ENCODE data around the gene TIGAR. TPM values are rescaled to one million over a fixed set of nuclear protein-coding genes. Genes with fewer than 3 reads are reported as not detected.

TIGAR gene, protein sequence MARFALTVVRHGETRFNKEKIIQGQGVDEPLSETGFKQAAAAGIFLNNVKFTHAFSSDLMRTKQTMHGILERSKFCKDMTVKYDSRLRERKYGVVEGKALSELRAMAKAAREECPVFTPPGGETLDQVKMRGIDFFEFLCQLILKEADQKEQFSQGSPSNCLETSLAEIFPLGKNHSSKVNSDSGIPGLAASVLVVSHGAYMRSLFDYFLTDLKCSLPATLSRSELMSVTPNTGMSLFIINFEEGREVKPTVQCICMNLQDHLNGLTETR
- 13.6 TPM for total RNA-seq
- long read RNA-seq, transcript TIGAR-201 (6 exons, 2,782 nt), result major isoform, 13 of 13 reads
- long read RNA-seq, partial matches to known transcripts, result 0 of 13 reads
- long read RNA-seq, other reads (novel, unspliced or antisense), result 0 of 13 reads

DNA sequence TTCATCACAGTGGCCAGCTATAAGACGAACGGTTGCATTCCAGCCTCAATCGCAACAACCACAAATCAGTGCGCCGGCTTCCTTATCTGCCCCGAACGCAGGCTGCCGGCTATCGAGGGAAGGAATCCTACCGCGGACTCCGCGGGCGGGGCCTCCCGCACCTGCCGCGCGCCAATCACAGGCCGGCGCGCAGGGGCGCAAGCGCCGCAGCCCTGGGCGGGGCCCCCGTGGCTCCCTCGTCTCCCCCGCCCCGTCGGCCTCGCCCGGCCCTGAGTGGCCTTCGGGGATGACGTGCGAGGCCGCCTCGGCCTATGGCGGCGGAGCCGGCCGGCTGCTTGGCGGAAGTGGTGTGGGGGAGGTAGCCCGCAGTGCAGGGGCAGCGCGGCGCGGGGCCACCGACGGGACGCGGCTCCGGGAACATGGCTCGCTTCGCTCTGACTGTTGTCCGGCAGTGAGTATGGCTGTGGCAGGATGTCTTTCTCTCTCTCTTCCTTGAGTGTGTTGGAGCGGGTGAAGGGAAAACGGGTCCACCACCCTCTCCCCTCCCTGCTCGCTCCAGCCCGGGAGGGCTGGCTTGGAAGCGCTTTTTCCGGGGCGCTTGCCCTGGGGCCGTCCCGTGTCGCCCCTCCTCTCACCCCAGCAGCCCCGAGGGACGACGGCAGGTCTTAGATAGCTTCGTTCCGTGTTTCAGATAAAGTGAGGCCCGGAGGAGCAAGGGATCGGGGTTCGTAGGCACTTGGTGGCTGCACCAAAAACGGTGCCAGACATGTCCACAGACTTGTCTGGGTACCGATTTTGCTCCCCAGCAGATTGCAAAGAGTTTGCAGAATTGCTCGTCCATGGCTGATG, at the start of gene TIGAR:
Gene TIGAR (plus strand): TSS at position 361 of the 849 bp plus-strand sequence. CDS start 59 bp downstream, at position 420.
- intact Hi-C loops (cut with DNase I), result no loop called here
- ATAC-seq (ENCODE audit: poor library complexity) (peak; percentile 100), DNase-seq (peak; percentile 96)

DNA sequence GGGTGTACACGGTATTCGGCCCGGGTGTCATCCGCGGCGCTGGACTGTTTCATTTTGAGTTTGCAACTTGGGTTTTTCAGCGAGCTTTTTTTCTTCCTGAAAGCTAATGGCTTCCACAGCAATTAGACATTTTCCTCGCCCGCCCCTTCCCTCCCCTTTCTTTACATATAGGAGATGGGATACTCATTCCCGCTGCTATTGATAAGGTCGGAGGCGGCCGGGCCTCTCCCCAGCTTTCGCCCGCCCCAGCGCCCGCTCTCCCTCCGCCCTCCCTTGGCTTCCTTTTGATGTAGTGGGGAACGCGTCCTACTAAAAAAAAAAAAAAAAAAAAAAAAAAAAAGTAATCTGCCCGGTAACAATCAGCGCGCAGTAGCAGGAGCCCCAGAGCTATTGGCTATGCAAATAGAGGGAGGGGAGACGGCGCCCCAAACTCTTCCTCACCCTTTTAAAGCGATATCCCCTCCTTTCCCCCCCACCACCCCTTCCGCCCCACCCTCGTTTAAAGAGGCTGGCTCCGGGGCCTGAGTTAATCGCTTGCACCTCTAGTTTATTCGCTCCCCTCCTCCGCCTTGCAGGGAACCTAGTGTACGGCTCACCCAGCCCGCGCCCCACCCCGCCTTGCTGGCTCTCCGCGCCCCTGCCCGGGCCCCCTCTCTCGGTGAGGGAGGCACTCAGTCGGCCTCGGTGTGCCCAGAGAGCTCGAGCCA, 49.1 kb upstream of the TIGAR start:
- intact Hi-C loops (cut with DNase I), result loop anchor here (10.0 kb wide), 2 partner anchors 167 to 237 kb away; no protein-coding TSS in a partner anchor
- ATAC-seq (ENCODE audit: poor library complexity), result peak; percentile 47
- peak; percentile 84 for DNase-seq

DNA sequence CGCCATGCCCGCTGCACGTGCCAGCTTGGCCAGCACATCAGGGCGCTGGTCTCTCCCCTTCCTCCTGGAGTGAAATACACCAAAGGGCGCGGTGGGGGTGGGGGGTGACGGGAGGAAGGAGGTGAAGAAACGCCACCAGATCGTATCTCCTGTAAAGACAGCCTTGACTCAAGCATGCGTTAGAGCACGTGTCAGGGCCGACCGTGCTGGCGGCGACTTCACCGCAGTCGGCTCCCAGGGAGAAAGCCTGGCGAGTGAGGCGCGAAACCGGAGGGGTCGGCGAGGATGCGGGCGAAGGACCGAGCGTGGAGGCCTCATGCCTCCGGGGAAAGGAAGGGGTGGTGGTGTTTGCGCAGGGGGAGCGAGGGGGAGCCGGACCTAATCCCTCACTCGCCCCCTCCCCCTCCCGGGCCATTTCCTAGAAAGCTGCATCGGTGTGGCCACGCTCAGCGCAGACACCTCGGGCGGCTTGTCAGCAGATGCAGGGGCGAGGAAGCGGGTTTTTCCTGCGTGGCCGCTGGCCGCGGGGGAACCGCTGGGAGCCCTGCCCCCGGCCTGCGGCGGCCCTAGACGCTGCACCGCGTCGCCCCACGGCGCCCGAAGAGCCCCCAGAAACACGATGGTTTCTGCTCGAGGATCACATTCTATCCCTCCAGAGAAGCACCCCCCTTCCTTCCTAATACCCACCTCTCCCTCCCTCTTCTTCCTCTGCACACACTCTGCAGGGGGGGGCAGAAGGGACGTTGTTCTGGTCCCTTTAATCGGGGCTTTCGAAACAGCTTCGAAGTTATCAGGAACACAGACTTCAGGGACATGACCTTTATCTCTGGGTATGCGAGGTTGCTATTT, 48.4 kb upstream of the TIGAR start:
- peak; percentile 72 for DNase-seq

DNA sequence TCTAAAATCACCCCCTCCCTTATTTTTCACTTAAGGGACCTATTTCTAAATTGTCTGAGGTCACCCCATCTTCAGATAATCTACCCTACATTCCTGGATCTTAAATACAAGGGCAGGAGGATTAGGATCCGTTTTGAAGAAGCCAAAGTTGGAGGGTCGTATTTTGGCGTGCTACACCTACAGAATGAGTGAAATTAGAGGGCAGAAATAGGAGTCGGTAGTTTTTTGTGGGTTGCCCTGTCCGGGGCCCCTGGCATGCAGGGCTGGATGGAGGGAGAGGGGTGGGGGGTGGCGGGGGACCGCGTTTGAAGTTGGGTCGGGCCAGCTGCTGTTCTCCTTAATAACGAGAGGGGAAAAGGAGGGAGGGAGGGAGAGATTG, 47.8 kb upstream of the TIGAR start:
- intact Hi-C loops (cut with DNase I), result loop anchor here (10.0 kb wide), 2 partner anchors 168 to 238 kb away; no protein-coding TSS in a partner anchor
- DNase-seq, result no peak
- ATAC-seq (ENCODE audit: poor library complexity), result no peak

More for the DNA sequence above, 48.4 kb upstream of the TIGAR start:
- intact Hi-C loops (cut with DNase I), result loop anchor here (10.0 kb wide), 2 partner anchors 168 to 238 kb away; no protein-coding TSS in a partner anchor
- ATAC-seq (ENCODE audit: poor library complexity), result peak; percentile 1

DNA sequence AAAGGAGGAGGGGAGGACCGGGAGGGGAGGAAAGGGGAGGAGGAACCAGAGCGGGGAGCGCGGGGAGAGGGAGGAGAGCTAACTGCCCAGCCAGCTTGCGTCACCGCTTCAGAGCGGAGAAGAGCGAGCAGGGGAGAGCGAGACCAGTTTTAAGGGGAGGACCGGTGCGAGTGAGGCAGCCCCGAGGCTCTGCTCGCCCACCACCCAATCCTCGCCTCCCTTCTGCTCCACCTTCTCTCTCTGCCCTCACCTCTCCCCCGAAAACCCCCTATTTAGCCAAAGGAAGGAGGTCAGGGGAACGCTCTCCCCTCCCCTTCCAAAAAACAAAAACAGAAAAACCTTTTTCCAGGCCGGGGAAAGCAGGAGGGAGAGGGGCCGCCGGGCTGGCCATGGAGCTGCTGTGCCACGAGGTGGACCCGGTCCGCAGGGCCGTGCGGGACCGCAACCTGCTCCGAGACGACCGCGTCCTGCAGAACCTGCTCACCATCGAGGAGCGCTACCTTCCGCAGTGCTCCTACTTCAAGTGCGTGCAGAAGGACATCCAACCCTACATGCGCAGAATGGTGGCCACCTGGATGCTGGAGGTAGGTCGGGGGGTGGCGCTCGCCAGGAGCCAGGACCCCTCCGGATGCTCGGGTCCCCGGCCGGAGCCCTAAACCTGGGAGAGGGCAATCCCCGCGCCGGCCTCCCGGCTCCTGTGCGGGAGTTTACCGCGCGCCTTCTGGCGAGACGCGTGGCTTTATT, 47.2 kb upstream of the TIGAR start, which contains the start of gene CCND2:
Gene CCND2 (plus strand): TSS at position 111 of the 744 bp plus-strand sequence. CDS start 279 bp downstream, at position 390.
- intact Hi-C loops (cut with DNase I), result loop anchor here (10.0 kb wide), 2 partner anchors 169 to 239 kb away; no protein-coding TSS in a partner anchor
- ATAC-seq (ENCODE audit: poor library complexity) (peak; percentile 73), DNase-seq (peak; percentile 94)

DNA sequence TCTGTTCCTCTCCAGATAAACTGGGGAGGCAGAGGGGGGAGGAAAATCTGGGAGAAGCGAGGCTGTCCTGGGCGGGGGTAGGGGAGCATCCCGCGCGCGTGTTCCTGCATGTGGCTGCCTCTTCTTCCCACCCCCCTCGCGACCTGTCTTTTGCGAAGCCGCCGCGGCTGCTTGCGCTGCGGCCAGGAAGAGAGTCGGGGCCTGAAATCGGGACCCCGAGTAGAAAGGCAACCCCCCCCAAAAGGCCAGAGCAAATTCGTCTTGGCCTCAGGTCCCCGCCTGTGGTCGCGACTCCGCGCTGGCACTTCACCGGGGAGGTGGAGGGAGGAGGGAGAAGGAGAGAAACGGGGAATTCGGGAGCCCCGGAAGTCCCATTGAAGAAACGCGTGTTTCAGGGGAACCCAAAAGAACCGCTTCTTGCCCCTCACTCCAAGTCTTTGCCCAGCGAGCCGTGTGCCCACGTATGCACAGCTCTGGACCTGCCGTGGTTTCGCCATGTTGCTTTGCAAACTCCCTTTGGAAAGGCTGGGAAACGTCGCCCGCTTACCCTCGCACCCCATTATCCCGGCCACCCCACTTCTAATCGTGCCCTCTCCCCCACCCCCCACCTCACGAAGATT, 46.5 kb upstream of the TIGAR start:
- DNase-seq, result peak; percentile 58
- intact Hi-C loops (cut with DNase I), result loop anchor here (5.0 to 10.0 kb wide), 4 partner anchors 170 to 392 kb away; no protein-coding TSS in a partner anchor
- ATAC-seq (ENCODE audit: poor library complexity), result no peak

DNA sequence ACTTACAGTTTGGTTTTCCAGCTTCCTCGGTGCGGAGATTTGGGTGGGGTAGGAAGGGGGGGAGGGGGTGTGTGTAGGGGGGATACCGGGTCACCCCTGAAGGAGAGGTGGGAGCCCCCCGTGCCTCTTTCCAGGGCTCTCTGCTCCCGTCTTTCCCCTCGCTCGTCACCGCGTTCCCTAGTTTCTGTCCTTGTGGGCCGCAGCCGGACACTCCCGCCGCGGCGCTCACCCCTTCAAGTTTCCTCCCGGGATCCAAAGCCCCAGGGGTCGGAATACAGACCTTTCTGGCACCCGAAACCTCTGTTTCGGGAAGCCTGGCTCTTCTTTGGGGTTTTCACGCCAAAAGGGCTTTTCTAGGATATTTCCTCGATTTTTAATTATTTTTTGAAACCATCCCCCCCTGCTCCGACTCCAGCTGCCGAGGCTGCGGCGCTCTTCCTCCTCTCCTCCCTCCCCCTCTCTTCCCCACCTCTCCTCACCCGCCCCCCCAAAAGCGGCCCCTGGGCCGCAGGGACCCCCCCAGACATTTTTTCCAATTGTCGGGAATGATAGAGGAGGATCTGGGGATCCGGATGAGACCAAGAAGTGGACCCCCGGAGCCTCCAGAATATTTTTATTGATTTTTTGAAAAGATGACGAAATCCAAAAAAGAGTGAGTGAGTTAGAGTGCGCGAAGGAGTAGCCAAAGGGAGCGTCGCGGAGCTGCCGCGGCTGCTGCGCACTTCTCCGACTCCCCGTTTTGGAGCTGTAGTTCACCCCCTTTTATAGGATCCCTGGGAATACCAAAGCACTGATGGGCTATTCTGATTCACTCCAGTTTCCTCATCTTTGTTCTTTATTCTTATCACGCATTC, 45.8 kb upstream of the TIGAR start:
- intact Hi-C loops (cut with DNase I), result loop anchor here (5.0 to 10.0 kb wide), 4 partner anchors 170 to 393 kb away; no protein-coding TSS in a partner anchor
- DNase-seq (no peak), ATAC-seq (ENCODE audit: poor library complexity) (no peak)

DNA sequence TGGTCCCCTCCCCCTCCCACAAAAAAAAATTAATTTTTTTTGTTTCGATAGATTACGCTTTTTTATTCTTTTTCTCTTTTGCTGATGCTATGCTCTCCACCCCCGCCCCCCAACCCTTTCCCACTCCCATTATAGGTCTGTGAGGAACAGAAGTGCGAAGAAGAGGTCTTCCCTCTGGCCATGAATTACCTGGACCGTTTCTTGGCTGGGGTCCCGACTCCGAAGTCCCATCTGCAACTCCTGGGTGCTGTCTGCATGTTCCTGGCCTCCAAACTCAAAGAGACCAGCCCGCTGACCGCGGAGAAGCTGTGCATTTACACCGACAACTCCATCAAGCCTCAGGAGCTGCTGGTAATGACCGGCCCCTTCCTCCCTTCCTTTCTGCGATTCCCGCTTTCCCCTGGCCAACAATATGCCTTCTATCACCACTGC, 45.1 kb upstream of the TIGAR start:
- DNase-seq, result no peak
- ATAC-seq (ENCODE audit: poor library complexity), result no peak
- intact Hi-C loops (cut with DNase I), result loop anchor here (5.0 to 10.0 kb wide), 4 partner anchors 171 to 394 kb away; no protein-coding TSS in a partner anchor

DNA sequence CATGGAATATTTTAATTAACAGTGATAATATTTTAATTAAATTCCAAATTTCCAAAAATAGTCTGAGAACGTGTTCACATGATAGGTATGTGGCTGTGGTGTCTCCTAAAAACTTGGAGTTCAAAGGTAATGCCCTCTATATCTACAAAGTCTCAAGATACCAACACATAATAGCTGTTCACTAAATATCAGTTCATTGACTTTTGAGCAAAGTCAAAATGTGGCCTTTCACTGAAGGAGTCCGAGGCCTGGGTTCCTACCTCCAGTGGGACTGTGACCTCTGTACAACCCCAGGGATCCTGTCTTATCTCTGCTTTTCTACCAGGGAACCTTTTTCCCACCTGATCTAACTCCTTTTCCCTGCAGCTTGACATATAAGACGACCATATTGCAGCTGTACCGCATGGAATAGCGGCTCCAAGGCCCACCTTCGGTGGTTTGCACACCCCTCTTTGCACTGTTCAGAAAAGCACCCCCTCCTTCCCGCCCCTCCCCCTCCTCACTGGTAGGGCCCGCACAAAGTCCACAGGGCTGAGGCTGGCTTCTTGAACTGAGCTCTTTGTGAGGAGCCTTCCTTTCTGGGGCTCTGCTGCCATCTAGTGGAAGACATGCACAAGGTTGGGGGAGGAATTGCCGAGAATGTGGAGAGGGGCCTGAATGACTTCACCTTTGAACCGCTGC, 44.3 kb upstream of the TIGAR start:
- ATAC-seq (ENCODE audit: poor library complexity), result peak; percentile 48
- peak; percentile 85 for DNase-seq
- intact Hi-C loops (cut with DNase I), result loop anchor here (5.0 to 10.0 kb wide), 4 partner anchors 172 to 394 kb away; no protein-coding TSS in a partner anchor

DNA sequence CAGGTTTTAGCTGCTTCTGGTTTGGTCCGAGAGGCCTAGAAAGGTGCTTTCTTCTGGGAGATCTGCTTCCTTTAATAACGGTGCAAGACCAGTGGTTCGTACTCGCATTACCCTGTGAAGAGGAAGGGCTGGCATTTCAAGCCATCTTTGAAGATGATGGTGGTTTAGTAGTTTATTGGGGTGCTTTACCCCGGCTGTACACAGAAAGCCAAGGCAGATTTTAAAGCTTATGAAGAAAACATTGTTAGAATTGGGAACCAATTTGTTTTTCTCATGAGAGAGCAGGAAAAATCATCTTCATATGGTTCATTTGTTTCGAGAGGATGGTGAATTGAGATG, 43.8 kb upstream of the TIGAR start:
- DNase-seq (no peak), ATAC-seq (ENCODE audit: poor library complexity) (no peak)
- intact Hi-C loops (cut with DNase I), result loop anchor here (5.0 to 10.0 kb wide), 4 partner anchors 172 to 395 kb away; no protein-coding TSS in a partner anchor

DNA sequence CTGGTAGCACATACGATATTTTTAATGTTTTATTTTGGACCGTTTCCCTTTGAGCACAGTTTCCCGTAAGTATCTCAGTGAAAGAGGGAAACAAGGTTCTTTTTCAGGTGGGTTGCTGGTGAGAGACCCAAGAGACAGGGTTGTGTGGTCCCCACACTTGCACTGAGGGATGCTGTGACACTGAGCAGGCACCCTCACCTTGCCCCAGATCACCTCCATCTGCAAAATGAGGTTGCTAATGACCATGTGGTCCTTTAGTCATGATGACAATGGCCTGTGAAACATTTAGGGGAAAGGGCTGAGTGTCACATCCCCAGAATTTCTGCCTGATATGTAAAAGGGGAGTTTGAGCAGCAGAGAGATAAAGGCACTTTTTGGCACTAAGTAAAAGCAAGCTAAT, 43.2 kb upstream of the TIGAR start:
- no peak for ATAC-seq (ENCODE audit: poor library complexity)
- intact Hi-C loops (cut with DNase I), result loop anchor here (5.0 to 10.0 kb wide), 4 partner anchors 173 to 396 kb away; no protein-coding TSS in a partner anchor
- DNase-seq, result no peak

DNA sequence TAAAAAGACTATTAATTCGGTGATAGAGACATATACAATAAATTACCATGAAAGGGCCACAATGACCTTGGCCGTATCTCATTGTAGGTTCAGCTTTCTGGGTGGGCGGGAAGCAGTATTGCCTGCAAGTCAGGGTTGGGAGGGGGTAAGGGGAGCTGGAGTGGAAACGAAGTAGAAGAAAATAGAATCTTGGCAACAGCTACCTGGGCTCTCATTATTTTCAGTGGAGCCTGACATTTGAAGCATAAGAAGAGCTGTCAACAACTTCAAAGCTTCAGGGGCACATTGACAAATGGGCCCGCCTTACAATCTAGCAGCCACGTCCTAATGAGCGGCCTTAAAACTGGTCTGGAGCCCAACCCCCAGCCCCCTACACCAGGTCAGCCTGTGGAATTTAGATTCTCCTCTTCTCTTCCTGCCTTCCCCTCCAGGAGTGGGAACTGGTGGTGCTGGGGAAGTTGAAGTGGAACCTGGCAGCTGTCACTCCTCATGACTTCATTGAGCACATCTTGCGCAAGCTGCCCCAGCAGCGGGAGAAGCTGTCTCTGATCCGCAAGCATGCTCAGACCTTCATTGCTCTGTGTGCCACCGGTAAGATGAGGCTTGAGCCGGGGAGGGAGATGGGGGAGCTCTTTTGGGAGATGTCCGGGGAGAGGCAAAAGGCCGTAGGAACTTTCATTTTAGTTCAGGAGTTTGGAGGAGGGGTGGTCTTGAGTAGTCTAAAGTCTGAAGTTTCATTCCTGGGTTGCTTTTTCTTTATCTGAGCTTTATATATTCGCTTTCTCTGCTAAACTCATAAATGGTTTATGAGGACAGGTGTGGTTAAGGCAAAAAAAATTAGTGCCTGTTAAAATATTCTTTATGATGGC, 42.5 kb upstream of the TIGAR start:
- peak; percentile 87 for DNase-seq
- intact Hi-C loops (cut with DNase I), result loop anchor here (5.0 to 10.0 kb wide), 4 partner anchors 174 to 396 kb away; no protein-coding TSS in a partner anchor
- ATAC-seq (ENCODE audit: poor library complexity), result peak; percentile 55

DNA sequence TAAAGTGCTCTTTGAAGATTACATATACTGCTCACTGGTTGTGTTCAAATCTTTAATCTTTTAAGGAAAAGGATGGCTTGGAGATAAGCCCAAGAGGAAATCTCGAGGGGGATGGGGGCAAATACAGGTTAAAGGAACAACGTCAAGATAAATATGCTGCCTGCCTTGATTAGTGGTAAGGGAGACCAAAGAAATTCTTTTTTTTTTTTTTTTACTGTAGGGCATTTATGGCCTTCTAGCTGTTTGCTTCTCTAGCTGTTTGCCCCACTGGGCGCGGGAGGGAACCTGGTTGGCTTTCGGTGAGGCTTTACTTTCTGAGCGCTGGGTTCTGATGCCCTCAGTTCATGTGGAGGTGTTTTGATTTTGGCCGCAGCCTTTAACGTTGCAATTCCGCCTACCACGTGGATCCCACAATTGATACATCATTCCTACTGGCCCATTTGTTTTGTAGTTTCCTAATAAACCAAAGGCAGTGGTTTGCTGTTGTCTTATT, 41.8 kb upstream of the TIGAR start:
- DNase-seq, result no peak
- intact Hi-C loops (cut with DNase I), result loop anchor here (5.0 to 10.0 kb wide), 4 partner anchors 174 to 397 kb away; no protein-coding TSS in a partner anchor
- ATAC-seq (ENCODE audit: poor library complexity), result no peak

All from Right ventricle myocardium superior (tissue), 1 donor.